Liver (tissue), 9 donors: ENCODE data around the gene KRTAP4-11. TPM values are rescaled to one million over a fixed set of nuclear protein-coding genes. Genes with fewer than 3 reads are reported as not detected.

ENCODE experiments used
- DNase-seq: peaks from one replicate; pipeline ENCODE4 v3.0.0-alpha.2; 2017; ENCODE audit warnings: low spot score
- H3K27ac ChIP-seq, 2 donors: one replicate each; pipeline ENCODE4 v1.7.0; 2013; ENCODE audit warnings: inconsistent platforms in 2 of 2, low read length in 2 of 2, control low read depth in 1 of 2, low read depth in 1 of 2, mild to moderate bottlenecking in 1 of 2
- H3K27me3 ChIP-seq, 4 donors: one replicate each; pipeline versions ENCODE4 v1.6.1 to v1.7.0; 2013; ENCODE audit warnings: low read length in 3 of 4, inconsistent platforms in 1 of 4, mild to moderate bottlenecking in 1 of 4, moderate library complexity in 1 of 4; ENCODE audit not compliant: control insufficient read depth in 4 of 4, insufficient read depth in 4 of 4
- H3K36me3 ChIP-seq, 4 donors: one replicate each; pipeline versions ENCODE4 v1.6.1 to v1.7.0; 2013; ENCODE audit warnings: low read length in 3 of 4, mild to moderate bottlenecking in 3 of 4, low read depth in 1 of 4, moderate library complexity in 1 of 4; ENCODE audit not compliant: control insufficient read depth in 4 of 4, insufficient read depth in 3 of 4
- H3K4me1 ChIP-seq, 4 donors: one replicate each; pipeline versions ENCODE4 v1.6.1 to v1.7.0; 2013; ENCODE audit warnings: low read length in 3 of 4, mild to moderate bottlenecking in 3 of 4, moderate library complexity in 1 of 4; ENCODE audit not compliant: control insufficient read depth in 4 of 4, insufficient read depth in 4 of 4
- H3K4me3 ChIP-seq, 3 donors: one replicate each; pipeline versions ENCODE4 v1.6.1 to v1.7.0; 2013; ENCODE audit warnings: low read length in 3 of 3, control low read depth in 1 of 3, low read depth in 1 of 3, mild to moderate bottlenecking in 1 of 3
- H3K9ac ChIP-seq, 2 donors: one replicate each; pipeline ENCODE4 v1.7.0; 2013; ENCODE audit warnings: low read length in 2 of 2, mild to moderate bottlenecking in 2 of 2, moderate library complexity in 2 of 2, control low read depth in 1 of 2, low read depth in 1 of 2
- H3K9me3 ChIP-seq, 4 donors: one replicate each; pipeline versions ENCODE4 v1.6.1 to v1.7.0; 2013; ENCODE audit warnings: low read length in 3 of 4; ENCODE audit not compliant: control insufficient read depth in 4 of 4
- EGR1 ChIP-seq, 2 donors: IDR thresholded peaks; 2 replicates each; pipeline ENCODE4 v1.6.1; 2016 to 2018; ENCODE audit warnings: antibody characterized with exemption in 2 of 2, low read depth in 2 of 2
- FOXA1 ChIP-seq: IDR thresholded peaks from 2 replicates; pipeline ENCODE4 v1.6.1; 2016; ENCODE audit warnings: antibody characterized with exemption
- FOXA2 ChIP-seq: IDR thresholded peaks from 2 replicates; pipeline ENCODE4 v1.6.1; 2016; ENCODE audit warnings: antibody characterized with exemption
- HNF4A ChIP-seq, 2 donors: conservative IDR thresholded peaks; 2 replicates each; pipeline ENCODE4 v1.6.1; 2016; ENCODE audit warnings: antibody characterized with exemption in 2 of 2, mild to moderate bottlenecking in 2 of 2
- HNF4G ChIP-seq: IDR thresholded peaks from 2 replicates; pipeline ENCODE4 v1.6.1; 2016; ENCODE audit warnings: antibody characterized with exemption
- JUND ChIP-seq, 2 donors: IDR thresholded peaks; 2 replicates each; pipeline ENCODE4 v1.6.1; 2016; ENCODE audit warnings: antibody characterized with exemption in 2 of 2
- NR2F2 ChIP-seq: IDR thresholded peaks from 2 replicates; pipeline ENCODE4 v1.6.1; 2016; ENCODE audit warnings: antibody characterized with exemption
- RAD21 ChIP-seq, 2 donors: IDR thresholded peaks; 2 replicates each; pipeline ENCODE4 v1.6.1; 2016; ENCODE audit warnings: antibody characterized with exemption in 2 of 2, mild to moderate bottlenecking in 2 of 2
- RXRA ChIP-seq, 2 donors: IDR thresholded peaks; 2 replicates each; pipeline ENCODE4 v1.6.1; 2017 to 2018; ENCODE audit warnings: antibody characterized with exemption in 2 of 2, mild to moderate bottlenecking in 1 of 2
- SP1 ChIP-seq: IDR thresholded peaks from 2 replicates; pipeline ENCODE4 v1.6.1; 2018; ENCODE audit warnings: antibody characterized with exemption, mild to moderate bottlenecking
- TAF1 ChIP-seq: conservative IDR thresholded peaks from 2 replicates; pipeline ENCODE4 v1.6.1; 2016; ENCODE audit warnings: antibody characterized with exemption, mild to moderate bottlenecking
- YY1 ChIP-seq: IDR thresholded peaks from 2 replicates; pipeline ENCODE4 v1.6.1; 2016; ENCODE audit warnings: antibody characterized with exemption, mild to moderate bottlenecking
- polyA plus RNA-seq, 2 donors: library from polyadenylated mRNA; stranded (reverse) in 1 of 2; unstranded in 1 of 2; fragments of 200-250 nt in 1 of 2; fragments of >200 nt in 1 of 2; fragmentation: Nextera tagmentation in 1 of 2; extraction: Ambion mirVana in 1 of 2; gene quantifications; one replicate each; pipeline versions ENCODE4 v1.2.1 to v1.2.3, GENCODE V29; 2013 to 2015
- total RNA-seq, 2 donors: library from RNA; depleted of rRNA; stranded (reverse); fragments of >200 nt; gene quantifications; one replicate each; pipeline ENCODE4 v1.2.3, GENCODE V29; 2014
- TF ChIP-seq, protein P1 (sequence below): IDR thresholded peaks from 2 replicates; pipeline ENCODE4 v1.6.1; 2016; ENCODE audit warnings: antibody characterized with exemption
- TF ChIP-seq, protein P2 (sequence below): IDR thresholded peaks from 2 replicates; pipeline ENCODE4 v1.6.1; 2016; ENCODE audit warnings: antibody characterized with exemption
- TF ChIP-seq, protein P3 (sequence below): fragments of 150-350 bp; IDR thresholded peaks from 2 replicates; pipeline ENCODE4 v1.5.1; 2017; ENCODE audit warnings: improper control_type of control experiment, low read depth, low read length; ENCODE audit not compliant: missing input control
- TF ChIP-seq, protein P4 (sequence below): IDR thresholded peaks from 2 replicates; pipeline ENCODE4 v1.6.1; 2016; ENCODE audit warnings: antibody characterized with exemption
- donor health status: healthy.
- donor health status: healthy.
- donor health status: healthy.
- donor health status: healthy.
- donor health status: healthy.

The KRTAP4-11 gene
- total and polyA plus RNA-seq, 4 donors, result not detected

DNA sequence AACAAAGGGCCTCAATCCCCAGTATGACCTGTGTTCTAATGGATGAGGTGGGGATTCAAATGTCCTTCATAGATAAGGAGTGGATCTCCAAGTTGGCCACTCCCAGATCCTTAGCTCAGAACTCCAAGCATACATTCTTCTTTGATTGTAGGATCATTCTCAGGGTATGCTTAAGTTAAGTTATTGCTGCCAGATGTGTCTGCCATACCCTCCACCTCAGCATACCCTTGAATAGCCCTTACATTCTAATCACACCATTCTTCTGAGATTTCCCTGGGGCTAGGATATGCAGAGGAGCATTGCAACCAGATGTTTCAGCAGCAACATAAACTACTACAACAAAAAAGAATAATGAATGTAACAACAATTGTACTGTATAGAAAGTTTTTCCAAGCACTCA is 50.9 kb downstream of the KRTAP4-11 start:
- TF ChIP-seq YY1 (no peak), EGR1 (IDR thresholded peaks at IDR 0.05; ENCODE audit: low read depth in 2 of 2) (no peak), TAF1 (no peak), RAD21 (IDR thresholded peaks at IDR 0.05) (no peak), FOXA1 (no peak), HNF4A (conservative IDR thresholded peaks at IDR 0.05) (no peak), FOXA2 (no peak), RXRA (IDR thresholded peaks at IDR 0.05) (no peak), NR2F2 (no peak), JUND (IDR thresholded peaks at IDR 0.05) (no peak), SP1 (no peak), HNF4G (no peak)
- TF ChIP-seq, protein P1, sequence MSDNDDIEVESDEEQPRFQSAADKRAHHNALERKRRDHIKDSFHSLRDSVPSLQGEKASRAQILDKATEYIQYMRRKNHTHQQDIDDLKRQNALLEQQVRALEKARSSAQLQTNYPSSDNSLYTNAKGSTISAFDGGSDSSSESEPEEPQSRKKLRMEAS, result no peak
- TF ChIP-seq, protein P2, sequence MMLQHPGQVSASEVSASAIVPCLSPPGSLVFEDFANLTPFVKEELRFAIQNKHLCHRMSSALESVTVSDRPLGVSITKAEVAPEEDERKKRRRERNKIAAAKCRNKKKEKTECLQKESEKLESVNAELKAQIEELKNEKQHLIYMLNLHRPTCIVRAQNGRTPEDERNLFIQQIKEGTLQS, result no peak
- TF ChIP-seq, protein P3, sequence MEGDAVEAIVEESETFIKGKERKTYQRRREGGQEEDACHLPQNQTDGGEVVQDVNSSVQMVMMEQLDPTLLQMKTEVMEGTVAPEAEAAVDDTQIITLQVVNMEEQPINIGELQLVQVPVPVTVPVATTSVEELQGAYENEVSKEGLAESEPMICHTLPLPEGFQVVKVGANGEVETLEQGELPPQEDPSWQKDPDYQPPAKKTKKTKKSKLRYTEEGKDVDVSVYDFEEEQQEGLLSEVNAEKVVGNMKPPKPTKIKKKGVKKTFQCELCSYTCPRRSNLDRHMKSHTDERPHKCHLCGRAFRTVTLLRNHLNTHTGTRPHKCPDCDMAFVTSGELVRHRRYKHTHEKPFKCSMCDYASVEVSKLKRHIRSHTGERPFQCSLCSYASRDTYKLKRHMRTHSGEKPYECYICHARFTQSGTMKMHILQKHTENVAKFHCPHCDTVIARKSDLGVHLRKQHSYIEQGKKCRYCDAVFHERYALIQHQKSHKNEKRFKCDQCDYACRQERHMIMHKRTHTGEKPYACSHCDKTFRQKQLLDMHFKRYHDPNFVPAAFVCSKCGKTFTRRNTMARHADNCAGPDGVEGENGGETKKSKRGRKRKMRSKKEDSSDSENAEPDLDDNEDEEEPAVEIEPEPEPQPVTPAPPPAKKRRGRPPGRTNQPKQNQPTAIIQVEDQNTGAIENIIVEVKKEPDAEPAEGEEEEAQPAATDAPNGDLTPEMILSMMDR, result no peak
- TF ChIP-seq, protein P4, sequence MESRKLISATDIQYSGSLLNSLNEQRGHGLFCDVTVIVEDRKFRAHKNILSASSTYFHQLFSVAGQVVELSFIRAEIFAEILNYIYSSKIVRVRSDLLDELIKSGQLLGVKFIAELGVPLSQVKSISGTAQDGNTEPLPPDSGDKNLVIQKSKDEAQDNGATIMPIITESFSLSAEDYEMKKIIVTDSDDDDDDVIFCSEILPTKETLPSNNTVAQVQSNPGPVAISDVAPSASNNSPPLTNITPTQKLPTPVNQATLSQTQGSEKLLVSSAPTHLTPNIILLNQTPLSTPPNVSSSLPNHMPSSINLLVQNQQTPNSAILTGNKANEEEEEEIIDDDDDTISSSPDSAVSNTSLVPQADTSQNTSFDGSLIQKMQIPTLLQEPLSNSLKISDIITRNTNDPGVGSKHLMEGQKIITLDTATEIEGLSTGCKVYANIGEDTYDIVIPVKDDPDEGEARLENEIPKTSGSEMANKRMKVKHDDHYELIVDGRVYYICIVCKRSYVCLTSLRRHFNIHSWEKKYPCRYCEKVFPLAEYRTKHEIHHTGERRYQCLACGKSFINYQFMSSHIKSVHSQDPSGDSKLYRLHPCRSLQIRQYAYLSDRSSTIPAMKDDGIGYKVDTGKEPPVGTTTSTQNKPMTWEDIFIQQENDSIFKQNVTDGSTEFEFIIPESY, result no peak
- no peak overlapping the region for H3K27ac ChIP-seq
- DNase-seq, result no peak

More for the DNA sequence above, 50.9 kb downstream of the KRTAP4-11 start:
- no peaks in the 10 kb centered on the region for H3K4me1 ChIP-seq
- H3K9ac ChIP-seq, result no peak overlapping the region
- no peaks in the 10 kb centered on the region for H3K27me3 ChIP-seq
- no peaks in the 10 kb centered on the region for H3K36me3 ChIP-seq
- no peaks in the 10 kb centered on the region for H3K9me3 ChIP-seq
- H3K4me3 ChIP-seq, result no peak overlapping the region

Other genes with a start within 250 kb of the KRTAP4-11 start
Only the 30 nearest of the 38 such genes appear.
- not detected for gene KRT40, start 134.0 kb downstream of the KRTAP4-11 start, total RNA-seq
- not detected for gene KRT40, start 134.0 kb downstream of the KRTAP4-11 start, polyA plus RNA-seq
- not detected for gene KRTAP3-3, start 124.2 kb downstream of the KRTAP4-11 start, total RNA-seq
- gene KRTAP3-3, start 124.2 kb downstream of the KRTAP4-11 start, polyA plus RNA-seq, result not detected
- not detected for gene KRTAP3-2, start 118.5 kb downstream of the KRTAP4-11 start, total RNA-seq
- not detected for gene KRTAP3-2, start 118.5 kb downstream of the KRTAP4-11 start, polyA plus RNA-seq
- gene KRTAP3-1, start 109.2 kb downstream of the KRTAP4-11 start, total RNA-seq, result not detected
- gene KRTAP3-1, start 109.2 kb downstream of the KRTAP4-11 start, polyA plus RNA-seq, result not detected
- gene KRTAP1-5, start 91.2 kb downstream of the KRTAP4-11 start, total RNA-seq, result not detected
- gene KRTAP1-5, start 91.2 kb downstream of the KRTAP4-11 start, polyA plus RNA-seq, result not detected
- gene KRTAP1-4, start 88.2 kb downstream of the KRTAP4-11 start, total RNA-seq, result not detected
- gene KRTAP1-4, start 88.2 kb downstream of the KRTAP4-11 start, polyA plus RNA-seq, result not detected
- gene KRTAP1-3, start 83.5 kb downstream of the KRTAP4-11 start, total RNA-seq, result not detected
- gene KRTAP1-3, start 83.5 kb downstream of the KRTAP4-11 start, polyA plus RNA-seq, result not detected
- gene KRTAP1-1, start 76.9 kb downstream of the KRTAP4-11 start, total RNA-seq, result not detected
- gene KRTAP1-1, start 76.9 kb downstream of the KRTAP4-11 start, polyA plus RNA-seq, result not detected
- not detected for gene KRTAP2-1, start 71.1 kb downstream of the KRTAP4-11 start, total RNA-seq
- not detected for gene KRTAP2-1, start 71.1 kb downstream of the KRTAP4-11 start, polyA plus RNA-seq
- not detected for gene KRTAP2-2, start 63.1 kb downstream of the KRTAP4-11 start, total RNA-seq
- not detected for gene KRTAP2-2, start 63.1 kb downstream of the KRTAP4-11 start, polyA plus RNA-seq
- gene KRTAP2-3, start 58.3 kb downstream of the KRTAP4-11 start, total RNA-seq, result not detected
- not detected for gene KRTAP2-3, start 58.3 kb downstream of the KRTAP4-11 start, polyA plus RNA-seq
- not detected for gene KRTAP2-4, start 52.5 kb downstream of the KRTAP4-11 start, total RNA-seq
- gene KRTAP2-4, start 52.5 kb downstream of the KRTAP4-11 start, polyA plus RNA-seq, result not detected
- not detected for gene KRTAP4-7, start 34.2 kb downstream of the KRTAP4-11 start, total RNA-seq
- not detected for gene KRTAP4-7, start 34.2 kb downstream of the KRTAP4-11 start, polyA plus RNA-seq
- gene KRTAP4-8, start 20.2 kb downstream of the KRTAP4-11 start, total RNA-seq, result not detected
- not detected for gene KRTAP4-8, start 20.2 kb downstream of the KRTAP4-11 start, polyA plus RNA-seq
- not detected for gene KRTAP4-16, start 16.2 kb downstream of the KRTAP4-11 start, total RNA-seq
- gene KRTAP4-16, start 16.2 kb downstream of the KRTAP4-11 start, polyA plus RNA-seq, result not detected
- gene KRTAP4-9, start 13.0 kb downstream of the KRTAP4-11 start, total RNA-seq, result not detected
- gene KRTAP4-9, start 13.0 kb downstream of the KRTAP4-11 start, polyA plus RNA-seq, result not detected
- not detected for gene KRTAP4-12, start 5.8 kb upstream of the KRTAP4-11 start, total RNA-seq
- not detected for gene KRTAP4-12, start 5.8 kb upstream of the KRTAP4-11 start, polyA plus RNA-seq
- gene KRTAP4-6, start 22.2 kb upstream of the KRTAP4-11 start, total RNA-seq, result not detected
- gene KRTAP4-6, start 22.2 kb upstream of the KRTAP4-11 start, polyA plus RNA-seq, result not detected
- gene KRTAP4-5, start 31.5 kb upstream of the KRTAP4-11 start, total RNA-seq, result not detected
- not detected for gene KRTAP4-5, start 31.5 kb upstream of the KRTAP4-11 start, polyA plus RNA-seq
- not detected for gene KRTAP4-4, start 42.4 kb upstream of the KRTAP4-11 start, total RNA-seq
- not detected for gene KRTAP4-4, start 42.4 kb upstream of the KRTAP4-11 start, polyA plus RNA-seq
- not detected for gene KRTAP4-3, start 49.8 kb upstream of the KRTAP4-11 start, total RNA-seq
- gene KRTAP4-3, start 49.8 kb upstream of the KRTAP4-11 start, polyA plus RNA-seq, result not detected
- gene KRTAP4-2, start 59.8 kb upstream of the KRTAP4-11 start, total RNA-seq, result not detected
- gene KRTAP4-2, start 59.8 kb upstream of the KRTAP4-11 start, polyA plus RNA-seq, result not detected
- not detected for gene KRTAP4-1, start 66.5 kb upstream of the KRTAP4-11 start, total RNA-seq
- gene KRTAP4-1, start 66.5 kb upstream of the KRTAP4-11 start, polyA plus RNA-seq, result not detected
- gene KRTAP9-1, start 71.5 kb upstream of the KRTAP4-11 start, total RNA-seq, result not detected
- gene KRTAP9-1, start 71.5 kb upstream of the KRTAP4-11 start, polyA plus RNA-seq, result not detected
- not detected for gene KRTAP9-2, start 108.3 kb upstream of the KRTAP4-11 start, total RNA-seq
- gene KRTAP9-2, start 108.3 kb upstream of the KRTAP4-11 start, polyA plus RNA-seq, result not detected
- gene KRTAP9-3, start 114.1 kb upstream of the KRTAP4-11 start, total RNA-seq, result not detected
- not detected for gene KRTAP9-3, start 114.1 kb upstream of the KRTAP4-11 start, polyA plus RNA-seq
- not detected for gene KRTAP9-8, start 119.6 kb upstream of the KRTAP4-11 start, total RNA-seq
- not detected for gene KRTAP9-8, start 119.6 kb upstream of the KRTAP4-11 start, polyA plus RNA-seq
- gene KRTAP9-4, start 131.3 kb upstream of the KRTAP4-11 start, total RNA-seq, result not detected
- not detected for gene KRTAP9-4, start 131.3 kb upstream of the KRTAP4-11 start, polyA plus RNA-seq
- not detected for gene KRTAP9-9, start 137.0 kb upstream of the KRTAP4-11 start, total RNA-seq
- not detected for gene KRTAP9-9, start 137.0 kb upstream of the KRTAP4-11 start, polyA plus RNA-seq
- gene KRTAP9-6, start 147.0 kb upstream of the KRTAP4-11 start, total RNA-seq, result not detected
- gene KRTAP9-6, start 147.0 kb upstream of the KRTAP4-11 start, polyA plus RNA-seq, result not detected